ENCODE results near the gene RTN4RL1. TPM values are rescaled to one million over a fixed set of nuclear protein-coding genes. Genes with fewer than 3 reads are reported as not detected.

RTN4RL1 gene
- polyA plus RNA-seq, 1 donor: 2.9 TPM

GRCh38 chr17:2059547-2060384 lies 34.6 kb upstream of the RTN4RL1 start:
- DNase-seq: no peak

GRCh38 chr17:2058586-2059546 lies 33.7 kb upstream of the RTN4RL1 start:
- DNase-seq: peak; percentile 77

GRCh38 chr17:2057760-2058585 lies 32.8 kb upstream of the RTN4RL1 start:
- DNase-seq: no peak

- DNase-seq: no peak
These were observed 32.1 kb upstream of the RTN4RL1 start for GRCh38 chr17:2057175-2057759.

- no peak for DNase-seq
These were observed 31.4 kb upstream of the RTN4RL1 start for GRCh38 chr17:2056206-2057174.

- no peak for DNase-seq
These were observed 30.4 kb upstream of the RTN4RL1 start for GRCh38 chr17:2055292-2056205.

GRCh38 chr17:2054512-2055291 lies 29.6 kb upstream of the RTN4RL1 start, which contains the start of gene HIC1:
TSS of gene HIC1 (plus strand) at chr17:2055103. CDS start at chr17:2056691, 1,588 bp downstream.
- DNase-seq: peak; percentile 88

- no peak for DNase-seq
These were observed 29.1 kb upstream of the RTN4RL1 start for GRCh38 chr17:2054262-2054511.

- DNase-seq: peak; percentile 75
These were observed 28.5 kb upstream of the RTN4RL1 start for GRCh38 chr17:2053380-2054261.

GRCh38 chr17:2051933-2052559 lies 26.9 kb upstream of the RTN4RL1 start:
- no peak for DNase-seq

- DNase-seq: no peak
These were observed 26.2 kb upstream of the RTN4RL1 start for GRCh38 chr17:2051061-2051932.

GRCh38 chr17:2050300-2051060 lies 25.3 kb upstream of the RTN4RL1 start:
- DNase-seq: peak; percentile 69

- peak; percentile 87 for DNase-seq
These were observed 24.5 kb upstream of the RTN4RL1 start for GRCh38 chr17:2049333-2050299.

GRCh38 chr17:2048805-2049204 lies 23.7 kb upstream of the RTN4RL1 start:
- DNase-seq: no peak
